ENCODE measurements around the gene ZNF827. TPM values are rescaled to one million over a fixed set of nuclear protein-coding genes. Genes with fewer than 3 reads are reported as not detected.

Gene ZNF827
- total RNA-seq, 1 donor from 2014 or later, result 19.5 TPM

DNA sequence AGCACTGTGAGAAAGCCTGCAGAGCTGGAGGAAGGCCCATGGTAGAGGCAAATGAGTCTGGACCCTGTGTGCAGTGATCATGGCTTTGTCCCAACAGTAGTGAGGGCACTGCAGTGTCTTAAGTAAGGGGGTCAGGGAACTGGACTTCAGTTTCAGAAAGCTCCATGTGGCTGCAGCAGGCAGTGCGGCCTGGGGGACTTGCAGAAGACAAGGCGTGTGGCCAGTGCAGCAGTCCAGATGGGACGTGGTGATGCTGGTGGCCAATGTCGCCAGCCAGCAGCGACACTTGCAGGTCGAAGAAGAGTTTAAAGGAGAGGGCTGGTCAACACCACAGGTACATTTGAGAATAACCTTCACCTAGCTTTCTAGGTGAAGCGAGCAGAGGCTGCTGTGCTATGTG lies 113.4 kb downstream of the ZNF827 start:
- Histone ChIP-seq H3K4me3 (no peak overlapping the region), H3K9me3 (no peaks in the 10 kb centered on the region), H3K36me3 (peaks cover 6 to 10% of the 10 kb centered on the region in 2 donors), H3K4me1 (peaks cover 0 to 2% of the 10 kb centered on the region in 2 donors), H3K27me3 (no peaks in the 10 kb centered on the region), H3K27ac (no peak overlapping the region)
- no peak for DNase-seq (ENCODE audit: low spot score in 2 of 2)
- TF ChIP-seq, protein P1, sequence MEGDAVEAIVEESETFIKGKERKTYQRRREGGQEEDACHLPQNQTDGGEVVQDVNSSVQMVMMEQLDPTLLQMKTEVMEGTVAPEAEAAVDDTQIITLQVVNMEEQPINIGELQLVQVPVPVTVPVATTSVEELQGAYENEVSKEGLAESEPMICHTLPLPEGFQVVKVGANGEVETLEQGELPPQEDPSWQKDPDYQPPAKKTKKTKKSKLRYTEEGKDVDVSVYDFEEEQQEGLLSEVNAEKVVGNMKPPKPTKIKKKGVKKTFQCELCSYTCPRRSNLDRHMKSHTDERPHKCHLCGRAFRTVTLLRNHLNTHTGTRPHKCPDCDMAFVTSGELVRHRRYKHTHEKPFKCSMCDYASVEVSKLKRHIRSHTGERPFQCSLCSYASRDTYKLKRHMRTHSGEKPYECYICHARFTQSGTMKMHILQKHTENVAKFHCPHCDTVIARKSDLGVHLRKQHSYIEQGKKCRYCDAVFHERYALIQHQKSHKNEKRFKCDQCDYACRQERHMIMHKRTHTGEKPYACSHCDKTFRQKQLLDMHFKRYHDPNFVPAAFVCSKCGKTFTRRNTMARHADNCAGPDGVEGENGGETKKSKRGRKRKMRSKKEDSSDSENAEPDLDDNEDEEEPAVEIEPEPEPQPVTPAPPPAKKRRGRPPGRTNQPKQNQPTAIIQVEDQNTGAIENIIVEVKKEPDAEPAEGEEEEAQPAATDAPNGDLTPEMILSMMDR (IDR thresholded peaks at IDR 0.05), result no peak
- intact Hi-C loops (cut with DNase I), result no loop called here

DNA sequence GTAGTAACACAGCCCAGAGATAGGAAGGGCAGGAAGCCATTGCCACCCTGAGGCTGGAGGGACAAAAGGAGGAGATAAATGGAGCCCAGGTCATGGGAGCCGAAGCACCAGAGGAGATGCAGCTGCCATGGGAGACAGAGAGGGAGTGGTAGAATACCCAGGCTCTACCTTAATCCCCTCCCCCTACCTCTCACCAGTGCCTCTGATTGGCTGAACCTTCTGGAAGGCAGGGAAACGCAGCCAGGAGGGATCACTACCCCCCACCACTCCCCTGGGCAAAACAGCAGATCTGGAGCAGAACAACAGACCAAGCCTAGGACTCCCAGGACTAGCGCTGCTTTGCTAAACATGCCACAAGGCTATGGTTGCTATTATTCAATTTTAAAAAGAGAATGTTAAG lies 114.2 kb downstream of the ZNF827 start:
- TF ChIP-seq, protein P1 (IDR thresholded peaks at IDR 0.05), result no peak
- Histone ChIP-seq H3K27me3 (no peaks in the 10 kb centered on the region), H3K4me3 (no peak overlapping the region), H3K36me3 (peaks cover 6 to 10% of the 10 kb centered on the region in 2 donors), H3K9me3 (no peaks in the 10 kb centered on the region), H3K27ac (no peak overlapping the region), H3K4me1 (no peaks in the 10 kb centered on the region)
- intact Hi-C loops (cut with DNase I), result no loop called here
- no peak for DNase-seq (ENCODE audit: low spot score in 2 of 2)

DNA sequence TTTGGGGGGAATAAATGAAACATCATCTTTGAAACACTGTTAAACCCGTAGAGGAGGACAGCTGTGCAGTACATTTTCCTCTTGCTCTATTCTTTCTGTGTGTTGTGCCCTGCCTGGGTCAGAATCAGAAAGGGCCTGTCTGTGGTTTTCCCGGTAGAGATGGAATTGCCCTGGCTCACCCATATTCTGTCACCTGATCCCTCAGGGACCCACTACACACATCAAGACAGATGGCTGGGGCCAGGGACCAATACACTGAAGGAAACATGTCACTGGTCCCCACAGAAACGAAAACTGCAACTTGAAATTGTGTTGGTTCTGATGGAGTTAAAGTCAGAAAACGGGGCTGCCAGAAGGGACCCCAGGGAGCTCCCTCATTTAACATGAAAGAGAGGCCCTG lies 114.9 kb downstream of the ZNF827 start:
- DNase-seq (ENCODE audit: low spot score in 2 of 2), result no peak
- intact Hi-C loops (cut with DNase I), result no loop called here
- Histone ChIP-seq H3K36me3 (peaks cover 6 to 10% of the 10 kb centered on the region in 2 donors), H3K27me3 (no peaks in the 10 kb centered on the region), H3K9me3 (no peaks in the 10 kb centered on the region), H3K4me3 (no peak overlapping the region), H3K27ac (no peak overlapping the region), H3K4me1 (no peaks in the 10 kb centered on the region)
- TF ChIP-seq, protein P1 (IDR thresholded peaks at IDR 0.05), result no peak

DNA sequence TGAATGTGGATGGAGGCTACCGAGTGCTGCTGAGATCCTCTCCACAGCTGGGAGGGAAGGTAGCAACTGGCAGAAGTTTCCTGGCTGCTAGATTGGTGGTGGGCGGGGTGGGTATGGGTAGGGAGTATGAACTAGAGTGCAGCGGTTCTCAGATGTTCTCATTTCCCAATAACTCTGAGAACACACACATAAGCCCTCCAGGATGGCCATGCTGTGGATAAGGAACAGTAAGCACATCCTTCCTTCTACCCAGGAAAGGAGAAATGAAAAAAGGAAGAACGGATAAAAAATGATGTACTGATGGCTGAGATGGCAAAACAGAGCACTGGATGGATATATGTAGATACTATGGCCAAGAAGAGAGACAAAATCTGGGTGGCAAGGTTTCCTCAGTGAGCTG lies 116.0 kb downstream of the ZNF827 start:
- DNase-seq (ENCODE audit: low spot score in 2 of 2), result no peak
- TF ChIP-seq, protein P1 (IDR thresholded peaks at IDR 0.05), result no peak
- no peak overlapping the region for H3K27ac ChIP-seq
- H3K36me3 ChIP-seq, result peaks cover 2 to 10% of the 10 kb centered on the region in 2 donors
- no peaks in the 10 kb centered on the region for H3K4me1 ChIP-seq
- no peaks in the 10 kb centered on the region for H3K27me3 ChIP-seq
- no peak overlapping the region for H3K4me3 ChIP-seq
- H3K9me3 ChIP-seq, result no peaks in the 10 kb centered on the region
- intact Hi-C loops (cut with DNase I), result no loop called here

DNA sequence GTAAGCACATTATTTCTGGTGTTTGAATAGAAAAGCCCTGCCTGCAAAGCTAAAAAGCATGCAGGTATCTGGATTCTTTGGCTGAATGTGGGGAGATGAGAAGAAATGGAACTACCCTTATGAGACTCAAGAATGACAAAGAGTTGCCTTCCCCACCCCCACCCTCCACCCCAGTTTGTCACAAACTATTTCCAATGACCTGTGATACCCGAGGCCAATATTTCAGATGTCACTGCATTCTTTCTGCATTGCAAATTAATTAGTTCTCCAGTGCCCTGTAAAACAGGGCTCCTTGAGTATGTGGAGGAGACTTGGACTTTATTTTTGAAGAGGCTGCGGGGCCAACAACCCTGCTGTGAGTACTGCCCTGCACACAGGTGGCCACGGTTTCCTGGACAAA lies 116.4 kb downstream of the ZNF827 start:
- no peak for DNase-seq (ENCODE audit: low spot score in 2 of 2)
- intact Hi-C loops (cut with DNase I), result no loop called here
- H3K27ac ChIP-seq, result no peak overlapping the region
- no peaks in the 10 kb centered on the region for H3K4me1 ChIP-seq
- no peaks in the 10 kb centered on the region for H3K9me3 ChIP-seq
- H3K36me3 ChIP-seq, result peaks cover 0 to 10% of the 10 kb centered on the region in 2 donors
- no peaks in the 10 kb centered on the region for H3K27me3 ChIP-seq
- TF ChIP-seq, protein P1 (IDR thresholded peaks at IDR 0.05), result no peak
- no peak overlapping the region for H3K4me3 ChIP-seq

DNA sequence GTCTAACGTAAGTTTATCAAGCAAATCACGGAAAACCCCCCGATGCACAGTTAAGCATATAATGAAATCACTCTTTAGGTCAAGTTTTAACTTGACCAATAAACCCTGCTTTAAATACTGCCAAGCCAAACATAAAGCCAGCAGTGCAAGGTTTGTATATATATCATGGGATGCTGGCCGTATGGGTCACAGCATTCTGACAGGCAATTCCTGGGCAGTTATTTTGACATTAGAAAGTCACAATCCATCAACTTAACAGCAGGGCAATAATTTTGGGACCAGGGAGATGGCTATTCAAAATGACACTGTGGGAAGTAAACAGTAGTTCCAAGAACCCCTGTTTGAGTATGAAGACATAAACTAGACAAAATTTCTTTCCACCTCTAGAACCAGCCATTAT lies 116.9 kb downstream of the ZNF827 start:
- no peaks in the 10 kb centered on the region for H3K9me3 ChIP-seq
- TF ChIP-seq, protein P1 (IDR thresholded peaks at IDR 0.05), result no peak
- no peaks in the 10 kb centered on the region for H3K4me1 ChIP-seq
- peaks cover 0 to 10% of the 10 kb centered on the region in 2 donors for H3K36me3 ChIP-seq
- H3K4me3 ChIP-seq, result no peak overlapping the region
- no peak for DNase-seq (ENCODE audit: low spot score in 2 of 2)
- H3K27ac ChIP-seq, result no peak overlapping the region
- intact Hi-C loops (cut with DNase I), result no loop called here
- no peaks in the 10 kb centered on the region for H3K27me3 ChIP-seq

All from ascending aorta (tissue), 2 donors.